Progenitor cell of endocrine pancreas (in vitro differentiated cells): Measurements from ENCODE around the gene NAV3. TPM values are rescaled to one million over a fixed set of nuclear protein-coding genes. Genes with fewer than 3 reads are reported as not detected.
A peak's percentile ranks its signal among the peaks of the same experiment; 100 is the strongest.

ENCODE experiments used
- DNase-seq: peaks from one replicate; pipeline ENCODE4 v3.0.0; 2021; ENCODE audit warnings: low spot score; ENCODE audit not compliant: unreplicated experiment
- H3K27ac Mint-ChIP-seq: 2 replicates; pipeline ENCODE4 v1.8.0; 2021; ENCODE audit warnings: mild to moderate bottlenecking, moderate library complexity, mixed read lengths
- H3K27me3 Mint-ChIP-seq: 2 replicates; pipeline ENCODE4 v1.8.0; 2021; ENCODE audit warnings: mixed read lengths
- H3K36me3 Mint-ChIP-seq: 2 replicates; pipeline ENCODE4 v1.8.0; 2022; ENCODE audit warnings: mixed read lengths; ENCODE audit not compliant: insufficient read depth
- H3K4me1 Mint-ChIP-seq: 2 replicates; pipeline ENCODE4 v1.8.0; 2021; ENCODE audit warnings: low read depth, mixed read lengths
- H3K4me3 Mint-ChIP-seq: 2 replicates; pipeline ENCODE4 v1.8.0; 2021; ENCODE audit warnings: low read depth, mild to moderate bottlenecking, moderate library complexity, mixed read lengths
- H3K9me3 Mint-ChIP-seq: 2 replicates; pipeline ENCODE4 v1.8.0; 2021; ENCODE audit warnings: low read depth, mixed read lengths
- CTCF ChIP-seq: fragments of 200-600 bp; sonication (generic); IDR thresholded peaks from one replicate; pipeline ENCODE4 v1.5.0; 2021; ENCODE audit warnings: antibody characterized with exemption, mild to moderate bottlenecking; ENCODE audit not compliant: unreplicated experiment
- total RNA-seq: library from RNA; stranded (reverse); gene quantifications from 2 replicates; pipeline ENCODE4 v1.2.1, GENCODE V29; 2021

The NAV3 gene
- total RNA-seq, 1 donor from 2014 or later, result 11.5 TPM

GRCh38 chr12:77924703-77925102 lies 94.0 kb downstream of the NAV3 start:
- Mint-ChIP-seq H3K4me1 (no peaks in the 10 kb centered on the region), H3K9me3 (no peaks in the 10 kb centered on the region), H3K36me3 (no peaks in the 10 kb centered on the region), H3K4me3 (no peak overlapping the region), H3K27ac (no peak overlapping the region), H3K27me3 (no peaks in the 10 kb centered on the region)
- no peak for DNase-seq
- no peak for TF ChIP-seq CTCF

GRCh38 chr12:77925536-77926108 lies 94.9 kb downstream of the NAV3 start:
- H3K27me3 Mint-ChIP-seq, result no peaks in the 10 kb centered on the region
- H3K9me3 Mint-ChIP-seq, result no peaks in the 10 kb centered on the region
- H3K27ac Mint-ChIP-seq, result no peak overlapping the region
- no peaks in the 10 kb centered on the region for H3K4me1 Mint-ChIP-seq
- DNase-seq, result peak; percentile 39
- no peaks in the 10 kb centered on the region for H3K36me3 Mint-ChIP-seq
- peak; percentile 99 for TF ChIP-seq CTCF
- H3K4me3 Mint-ChIP-seq, result no peak overlapping the region

- no peaks in the 10 kb centered on the region for H3K36me3 Mint-ChIP-seq
- no peaks in the 10 kb centered on the region for H3K9me3 Mint-ChIP-seq
- no peaks in the 10 kb centered on the region for H3K4me1 Mint-ChIP-seq
- no peak for DNase-seq
- no peak for TF ChIP-seq CTCF
- H3K27me3 Mint-ChIP-seq, result no peaks in the 10 kb centered on the region
- H3K27ac Mint-ChIP-seq, result no peak overlapping the region
- H3K4me3 Mint-ChIP-seq, result no peak overlapping the region
Observed at GRCh38 chr12:77928078-77928477, 97.4 kb downstream of the NAV3 start.

GRCh38 chr12:77932216-77932615 lies 101.5 kb downstream of the NAV3 start:
- H3K27me3 Mint-ChIP-seq, result no peaks in the 10 kb centered on the region

DNA sequence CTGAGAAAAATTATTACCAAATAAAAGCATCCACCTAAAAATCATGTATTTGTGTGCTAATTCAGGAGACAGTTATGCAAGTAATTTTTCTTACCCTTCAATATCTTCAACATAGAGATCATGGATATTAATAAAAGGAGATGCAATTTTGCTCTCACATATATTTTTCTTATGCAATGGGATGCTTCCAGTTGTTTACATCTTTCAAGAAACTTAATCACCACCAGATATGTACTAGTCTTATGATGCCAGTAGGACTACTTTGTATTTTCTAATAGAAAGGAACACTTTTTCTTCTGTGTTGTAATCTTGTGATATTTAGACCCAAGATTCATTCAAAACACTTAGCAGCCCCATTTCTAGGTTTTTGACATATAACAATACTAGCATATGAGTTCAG lies 107.6 kb downstream of the NAV3 start:
- Mint-ChIP-seq H3K27me3 (no peaks in the 10 kb centered on the region), H3K36me3 (no peaks in the 10 kb centered on the region), H3K4me3 (no peak overlapping the region), H3K4me1 (no peaks in the 10 kb centered on the region), H3K27ac (no peak overlapping the region), H3K9me3 (no peaks in the 10 kb centered on the region)
- TF ChIP-seq CTCF, result no peak
- no peak for DNase-seq

More at GRCh38 chr12:77932216-77932615, 101.5 kb downstream of the NAV3 start:
- Mint-ChIP-seq H3K36me3 (no peaks in the 10 kb centered on the region), H3K27ac (no peak overlapping the region), H3K4me3 (no peak overlapping the region), H3K4me1 (no peaks in the 10 kb centered on the region), H3K9me3 (no peaks in the 10 kb centered on the region)
- no peak for DNase-seq
- no peak for TF ChIP-seq CTCF
